ENCODE results near the gene PTGDS.

DNA sequence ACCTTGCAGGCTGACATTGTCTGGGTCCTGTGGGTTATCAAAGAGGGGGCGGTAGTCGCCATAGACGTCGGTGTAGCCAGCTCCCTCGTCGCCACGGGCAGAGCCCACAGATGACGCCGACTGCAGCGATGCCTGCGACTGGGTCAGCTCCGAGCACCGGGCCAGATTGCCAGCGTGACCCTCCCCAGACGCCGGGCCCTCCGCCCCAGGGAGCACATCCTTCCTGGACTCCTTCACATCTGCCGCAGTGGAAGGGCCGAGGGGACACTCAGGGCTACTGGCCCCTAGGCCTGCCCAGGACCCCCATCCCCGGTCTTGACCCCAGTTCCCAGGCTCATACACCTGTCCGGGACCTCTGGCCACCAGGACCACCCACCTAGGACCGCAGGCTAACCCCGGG is 36.9 kb downstream of the PTGDS start:
- TF ChIP-seq EZH2phosphoT487 (IDR thresholded peaks at IDR 0.05; ENCODE audit: insufficient read depth, low read depth): no peak
- TF ChIP-seq EZH2 (IDR thresholded peaks at IDR 0.05; ENCODE audit: insufficient read depth, poor library complexity, severe bottlenecking): no peak
